ENCODE results near the gene TOR1AIP2. TPM values are rescaled to one million over a fixed set of nuclear protein-coding genes. Genes with fewer than 3 reads are reported as not detected.

Gene TOR1AIP2
- total and polyA plus RNA-seq, 2 donors (not counting 3 experiments of a cell fraction or from before 2014, with no cell fraction given) = 18.6 to 101 TPM

DNA sequence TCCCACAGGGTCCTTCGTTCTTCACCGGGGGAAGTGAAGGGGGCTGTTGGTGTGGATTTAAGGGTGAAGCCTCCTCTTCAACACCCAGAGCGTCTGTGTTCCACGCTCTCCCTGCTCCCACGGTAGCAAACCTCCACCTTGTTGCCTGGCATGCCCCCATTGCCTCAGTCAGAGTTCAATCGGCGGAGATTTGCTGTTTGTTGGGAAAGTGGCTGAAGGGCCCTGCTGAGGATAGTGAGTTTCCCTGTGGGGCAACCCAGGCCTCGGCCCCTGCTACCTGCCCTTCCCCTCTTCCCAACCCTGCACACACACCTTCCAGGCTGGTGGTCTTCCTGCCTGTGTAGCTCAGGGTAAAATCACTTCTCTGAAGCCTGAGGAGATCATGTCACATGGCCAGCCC lies 60.5 kb downstream of the TOR1AIP2 start:
- Histone ChIP-seq H3K4me1 (ENCODE audit: control insufficient read depth, extremely low read depth, insufficient read depth, low read length) (peaks cover 20% of the 10 kb centered on the region), H3K27me3 (ENCODE audit: control insufficient read depth in 2 of 2, insufficient read depth in 2 of 2, low read length in 2 of 2) (peaks cover 0 to 8% of the 10 kb centered on the region in 2 experiments), H3K9ac (replicated peaks; ENCODE audit: extremely low read depth, insufficient read depth, low read length) (no peak overlapping the region), H3K79me2 (ENCODE audit: control insufficient read depth, insufficient read depth, low read length) (no peaks in the 10 kb centered on the region), H3K36me3 (ENCODE audit: control insufficient read depth in 2 of 2, extremely low read depth in 1 of 2, insufficient read depth in 2 of 2, low read length in 2 of 2) (no peaks in the 10 kb centered on the region), H4K20me1 (replicated peaks; ENCODE audit: control insufficient read depth, extremely low read depth, insufficient read depth, low read length) (no peaks in the 10 kb centered on the region), H3K9me1 (replicated peaks; ENCODE audit: control insufficient read depth, extremely low read depth, insufficient read depth, low read length) (no peaks in the 10 kb centered on the region), H3K9me3 (replicated peaks; ENCODE audit: control insufficient read depth, insufficient read depth, low read length) (no peaks in the 10 kb centered on the region), H3K4me2 (ENCODE audit: insufficient read depth, low read length) (no peak overlapping the region), H3K27ac (ENCODE audit: insufficient read depth, low read depth, low read length) (no peak overlapping the region), H3K4me3 (replicated peaks in 1 of 3; ENCODE audit: insufficient read depth in 1 of 3, low read depth in 1 of 3, low read length in 3 of 3) (no peak overlapping the region), H2AFZ (ENCODE audit: low read depth, low read length) (no peak overlapping the region)
- no peak for DNase-seq (ENCODE audit: low read depth, low spot score)
- dilution Hi-C loops (cut with MboI; ENCODE audit: extremely low pct_ligation_motif_present, low sequenced_read_pairs) = no loop called here
- POLR2A ChIA-PET = interaction anchor here (1.0 kb wide), 1 partner anchor 65 kb away, joined by 3 read pairs; the partner anchor contains the start of gene TOR1AIP1
- BruUV-seq (replicated peaks) = no TSS peak
- no peak for FAIRE-seq
- CTCF ChIA-PET = interaction anchor here (0.7 to 20.1 kb wide), 5 partner anchors 14 to 362 kb away, joined by 3 to 1591 read pairs (median 10); no protein-coding TSS in a partner anchor
- intact Hi-C loops (cut with micrococcal nuclease) = loop anchor here (10.0 kb wide), 1 partner anchor 222 kb away; the partner anchor contains the start of gene TDRD5
- TF ChIP-seq, protein P1, sequence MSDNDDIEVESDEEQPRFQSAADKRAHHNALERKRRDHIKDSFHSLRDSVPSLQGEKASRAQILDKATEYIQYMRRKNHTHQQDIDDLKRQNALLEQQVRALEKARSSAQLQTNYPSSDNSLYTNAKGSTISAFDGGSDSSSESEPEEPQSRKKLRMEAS (IDR thresholded peaks at IDR 0.05; ENCODE audit: insufficient read depth, insufficient read length) = no peak
- TF ChIP-seq GATA2 (IDR thresholded peaks at IDR 0.05; ENCODE audit: insufficient read depth, insufficient read length, low read depth, low read length) (no peak), POLR2AphosphoS5 (IDR thresholded peaks at IDR 0.05; ENCODE audit: insufficient read depth, low read depth, low read length) (no peak)
- TF ChIP-seq, protein P2, sequence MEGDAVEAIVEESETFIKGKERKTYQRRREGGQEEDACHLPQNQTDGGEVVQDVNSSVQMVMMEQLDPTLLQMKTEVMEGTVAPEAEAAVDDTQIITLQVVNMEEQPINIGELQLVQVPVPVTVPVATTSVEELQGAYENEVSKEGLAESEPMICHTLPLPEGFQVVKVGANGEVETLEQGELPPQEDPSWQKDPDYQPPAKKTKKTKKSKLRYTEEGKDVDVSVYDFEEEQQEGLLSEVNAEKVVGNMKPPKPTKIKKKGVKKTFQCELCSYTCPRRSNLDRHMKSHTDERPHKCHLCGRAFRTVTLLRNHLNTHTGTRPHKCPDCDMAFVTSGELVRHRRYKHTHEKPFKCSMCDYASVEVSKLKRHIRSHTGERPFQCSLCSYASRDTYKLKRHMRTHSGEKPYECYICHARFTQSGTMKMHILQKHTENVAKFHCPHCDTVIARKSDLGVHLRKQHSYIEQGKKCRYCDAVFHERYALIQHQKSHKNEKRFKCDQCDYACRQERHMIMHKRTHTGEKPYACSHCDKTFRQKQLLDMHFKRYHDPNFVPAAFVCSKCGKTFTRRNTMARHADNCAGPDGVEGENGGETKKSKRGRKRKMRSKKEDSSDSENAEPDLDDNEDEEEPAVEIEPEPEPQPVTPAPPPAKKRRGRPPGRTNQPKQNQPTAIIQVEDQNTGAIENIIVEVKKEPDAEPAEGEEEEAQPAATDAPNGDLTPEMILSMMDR (IDR thresholded peaks at IDR 0.05; ENCODE audit: extremely low read depth in 1 of 2, insufficient read depth in 1 of 2, low read depth in 1 of 2, low read length in 2 of 2) = no peak

Measured in endothelial cell of umbilical vein (primary cell).